Endothelial cell of umbilical vein (primary cell): ENCODE results near the gene ABR. TPM values are rescaled to one million over a fixed set of nuclear protein-coding genes. Genes with fewer than 3 reads are reported as not detected.

Experiments
- BruUV-seq: library from RNA; stranded (reverse); fragments of 400-500 nt; replicated peaks from 2 replicates; lab custom pipeline; 2021; lab: Mats Ljungman, UMichigan
- CTCF ChIA-PET: fragments of 300-600, 350-600 bp; sonication (Branson Sonifier 250); formaldehyde crosslinking; loops from one replicate; lab custom pipeline; 2021; ENCODE audit warnings: antibody characterized with exemption, inconsistent platforms; lab: Charles Lee
- POLR2A ChIA-PET: fragments of 300-600, 350-600 bp; sonication (Branson Sonifier 250); formaldehyde crosslinking; loops from one replicate; lab custom pipeline; 2021; ENCODE audit warnings: antibody characterized with exemption, inconsistent platforms; lab: Charles Lee
- DNase-seq: peaks from one replicate; pipeline ENCODE4 v3.0.0-alpha.2; 2011; ENCODE audit warnings: low read depth, low spot score
- FAIRE-seq: peaks from 2 replicates; lab custom pipeline; 2011; peaks lifted over from hg19 to GRCh38; lab: Jason Lieb, UNC
- H2AFZ ChIP-seq: 2 replicates; pipeline ENCODE4 v1.6.0; 2012; ENCODE audit warnings: low read depth, low read length, control low read depth, inconsistent platforms
- H3K27ac ChIP-seq: 2 replicates; pipeline ENCODE4 v1.5.1; 2011; ENCODE audit warnings: low read depth, mild to moderate bottlenecking, control low read depth, low read length, moderate library complexity; ENCODE audit not compliant: insufficient read depth
- H3K27me3 ChIP-seq, 2 experiments: 2 replicates each; pipeline versions ENCODE4 v1.6.0 to v1.6.1; 2011; ENCODE audit warnings: low read length in 2 of 2, mixed read lengths in 1 of 2; ENCODE audit not compliant: control insufficient read depth in 2 of 2, insufficient read depth in 2 of 2
- H3K36me3 ChIP-seq, 2 experiments: 2 replicates in 1 of 2; 3 replicates in 1 of 2; pipeline ENCODE4 v1.5.1; 2011; ENCODE audit warnings: low read length in 2 of 2, mild to moderate bottlenecking in 1 of 2, moderate library complexity in 1 of 2; ENCODE audit not compliant: control insufficient read depth in 2 of 2, insufficient read depth in 2 of 2; ENCODE audit errors: extremely low read depth in 1 of 2
- H3K4me1 ChIP-seq: 3 replicates; pipeline ENCODE4 v1.5.1; 2011; ENCODE audit warnings: mild to moderate bottlenecking, low read length; ENCODE audit not compliant: control insufficient read depth, insufficient read depth; ENCODE audit errors: extremely low read depth
- H3K4me2 ChIP-seq: 2 replicates; pipeline ENCODE4 v1.6.1; 2011; ENCODE audit warnings: low read length, control low read depth, mixed read lengths; ENCODE audit not compliant: insufficient read depth
- H3K4me3 ChIP-seq, 3 experiments: fragments of 200-600 bp in 1 of 3; sonication (generic), shearing (Covaris generic) in 1 of 3; replicated peaks in 1 of 3; 2 replicates each; pipeline ENCODE4 v1.5.1; 2011 to 2016; ENCODE audit warnings: control low read depth in 3 of 3, low read length in 3 of 3, mild to moderate bottlenecking in 2 of 3, inconsistent platforms in 1 of 3, low read depth in 1 of 3, moderate library complexity in 1 of 3; ENCODE audit not compliant: insufficient read depth in 1 of 3
- H3K79me2 ChIP-seq: 2 replicates; pipeline ENCODE4 v1.6.0; 2012; ENCODE audit warnings: low read length, inconsistent platforms; ENCODE audit not compliant: control insufficient read depth, insufficient read depth
- H3K9ac ChIP-seq: replicated peaks from 2 replicates; pipeline ENCODE3; 2011; ENCODE audit warnings: low read length, control low read depth; ENCODE audit not compliant: insufficient read depth; ENCODE audit errors: extremely low read depth
- H3K9me1 ChIP-seq: replicated peaks from 3 replicates; pipeline ENCODE4 v1.6.0; 2011; ENCODE audit warnings: mild to moderate bottlenecking, low read length; ENCODE audit not compliant: control insufficient read depth, insufficient read depth; ENCODE audit errors: extremely low read depth
- H3K9me3 ChIP-seq: replicated peaks from 2 replicates; pipeline ENCODE4 v1.5.1; 2012; ENCODE audit warnings: low read length, inconsistent platforms; ENCODE audit not compliant: control insufficient read depth, insufficient read depth
- H4K20me1 ChIP-seq: replicated peaks from 2 replicates; pipeline ENCODE3; 2011; ENCODE audit warnings: mild to moderate bottlenecking, low read length; ENCODE audit not compliant: control insufficient read depth, insufficient read depth; ENCODE audit errors: extremely low read depth
- CTCF ChIP-seq, 2 donors: IDR thresholded peaks; 1 replicate in 1 of 2; 2 replicates in 1 of 2; pipeline ENCODE4 v1.5.1; 2011; ENCODE audit warnings: low read length in 2 of 2, mild to moderate bottlenecking in 2 of 2, moderate library complexity in 2 of 2, control low read depth in 1 of 2, inconsistent platforms in 1 of 2, low read depth in 1 of 2; ENCODE audit not compliant: insufficient read depth in 1 of 2; ENCODE audit errors: extremely low read depth in 1 of 2
- EZH2 ChIP-seq: IDR thresholded peaks from 2 replicates; pipeline ENCODE4 v1.6.1; 2012; ENCODE audit warnings: borderline replicate concordance, low read depth, mild to moderate bottlenecking, moderate library complexity, low read length, inconsistent platforms; ENCODE audit not compliant: severe bottlenecking
- FOS ChIP-seq: IDR thresholded peaks from 2 replicates; pipeline ENCODE4 v1.6.1; 2011; ENCODE audit warnings: mild to moderate bottlenecking, low read length, moderate library complexity, borderline replicate concordance; ENCODE audit not compliant: insufficient read depth
- GATA2 ChIP-seq: IDR thresholded peaks from 2 replicates; pipeline ENCODE4 v1.7.0; 2011; ENCODE audit warnings: low read depth, mild to moderate bottlenecking, moderate library complexity, mixed read lengths, low read length; ENCODE audit not compliant: insufficient read length, insufficient read depth
- JUN ChIP-seq: IDR thresholded peaks from 2 replicates; pipeline ENCODE4 v1.6.1; 2011; ENCODE audit warnings: borderline replicate concordance, low read depth; ENCODE audit not compliant: insufficient read length, insufficient read depth
- MAX ChIP-seq: IDR thresholded peaks from 2 replicates; pipeline ENCODE4 v1.6.1; 2011; ENCODE audit not compliant: insufficient read depth, insufficient read length
- MYC ChIP-seq: IDR thresholded peaks from one replicate; pipeline ENCODE4 v1.6.1; 2011; ENCODE audit warnings: mild to moderate bottlenecking, low read depth, low read length
- POLR2A ChIP-seq: IDR thresholded peaks from 2 replicates; pipeline ENCODE4 v1.6.1; 2012; ENCODE audit warnings: low read depth, mild to moderate bottlenecking, control low read depth, low read length
- POLR2AphosphoS5 ChIP-seq: IDR thresholded peaks from 2 replicates; pipeline ENCODE4 v1.6.1; 2012; ENCODE audit warnings: low read depth, mild to moderate bottlenecking, control low read depth, low read length, moderate library complexity; ENCODE audit not compliant: insufficient read depth
- dilution Hi-C: fragments of 300-500 bp; cut with MboI; formaldehyde crosslinking; loops from one replicate; pipeline ENCODE4 v1.15.0; 2019; ENCODE audit warnings: low sequenced_read_pairs; ENCODE audit not compliant: extremely low pct_ligation_motif_present
- intact Hi-C: fragments of 100-400 bp; cut with micrococcal nuclease; formaldehyde crosslinking; loops from one replicate; pipeline ENCODE4 v1.10.0; 2022
- polyA plus RNA-seq, 4 experiments: library from polyadenylated mRNA; depleted of rRNA in 3 of 4; stranded (reverse) in 3 of 4; unstranded in 1 of 4; fragments of >200 nt; gene quantifications; 2 replicates each; pipeline versions ENCODE4 v1.2.1 to v1.2.3, GENCODE V29; 2011 to 2012; ENCODE audit warnings: missing spikeins in 1 of 4
- total RNA-seq: library from RNA; stranded (reverse); gene quantifications from 2 replicates; pipeline ENCODE4 v1.2.3, GENCODE V29; 2021

The ABR gene
- total and polyA plus RNA-seq, 2 donors (not counting 3 experiments of a cell fraction or from before 2014, with no cell fraction given) = 83.5 to 96.8 TPM

DNA sequence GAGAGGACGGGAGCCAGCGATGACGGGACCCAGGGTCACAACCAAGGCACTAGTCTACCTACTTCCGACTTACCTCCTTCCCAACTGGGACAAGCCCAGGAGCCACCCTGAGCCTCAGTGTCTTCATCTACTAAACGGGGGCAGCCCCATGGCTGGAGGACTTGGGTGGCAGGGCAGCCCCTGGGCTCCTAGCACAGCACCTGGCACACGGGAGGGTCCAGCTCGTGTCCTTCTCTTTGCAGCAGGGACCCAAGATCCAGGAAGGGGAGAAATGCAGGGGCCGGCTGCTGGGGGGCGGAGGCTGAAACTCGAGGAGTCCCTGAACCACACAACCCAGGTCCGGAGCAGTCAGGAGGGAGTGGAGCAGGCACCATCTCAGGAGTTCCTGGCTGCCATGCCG, 63.2 kb downstream of the ABR start:
- Histone ChIP-seq H2AFZ (no peak overlapping the region), H3K27ac (no peak overlapping the region), H3K4me2 (no peak overlapping the region), H3K9me3 (no peaks in the 10 kb centered on the region), H3K36me3 (no peaks in the 10 kb centered on the region), H3K4me1 (peaks cover 21% of the 10 kb centered on the region), H3K9ac (no peak overlapping the region), H3K27me3 (no peaks in the 10 kb centered on the region), H4K20me1 (no peaks in the 10 kb centered on the region), H3K4me3 (no peak overlapping the region), H3K9me1 (no peaks in the 10 kb centered on the region), H3K79me2 (no peaks in the 10 kb centered on the region)
- dilution Hi-C loops = no loop called here
- no peak for FAIRE-seq
- no peak for DNase-seq
- intact Hi-C loops = no loop called here
- POLR2A ChIA-PET = no interaction called here
- CTCF ChIA-PET = interaction anchor here (2.2 kb wide), 1 partner anchor 58 kb away, joined by 29 read pairs; no protein-coding TSS in a partner anchor
- BruUV-seq = no TSS peak
- TF ChIP-seq MAX (no peak), POLR2A (no peak), GATA2 (no peak), FOS (no peak), POLR2AphosphoS5 (no peak), JUN (no peak), EZH2 (no peak), CTCF (IDR thresholded peaks at IDR 0.05; ENCODE audit: extremely low read depth in 1 of 2, insufficient read depth in 1 of 2, low read depth in 1 of 2, low read length in 2 of 2) (no peak), MYC (no peak)
